Osteoblast (primary cell): ENCODE results near the gene MLXIP. TPM values are rescaled to one million over a fixed set of nuclear protein-coding genes. Genes with fewer than 3 reads are reported as not detected.
A peak's percentile ranks its signal among the peaks of the same experiment; 100 is the strongest.

Experiments
- DNase-seq: peaks from one replicate; pipeline ENCODE4 v3.0.0; 2011; ENCODE audit warnings: low spot score, mixed read lengths; ENCODE audit not compliant: insufficient read length; ENCODE audit errors: missing footprints
- H2AFZ ChIP-seq: 2 replicates; pipeline ENCODE4 v1.6.0; 2011; ENCODE audit warnings: mild to moderate bottlenecking, low read length
- H3K27ac ChIP-seq: 2 replicates; pipeline ENCODE4 v1.5.1; 2011; ENCODE audit warnings: mild to moderate bottlenecking, low read depth, low read length, moderate library complexity
- H3K27me3 ChIP-seq: 2 replicates; pipeline ENCODE4 v1.6.0; 2012; ENCODE audit warnings: mild to moderate bottlenecking, control low read depth, inconsistent platforms, low read length, moderate library complexity; ENCODE audit not compliant: insufficient read depth
- H3K36me3 ChIP-seq: 2 replicates; pipeline ENCODE4 v1.5.1; 2011; ENCODE audit warnings: mild to moderate bottlenecking, low read length, control low read depth, moderate library complexity; ENCODE audit not compliant: insufficient read depth
- H3K4me1 ChIP-seq: 2 replicates; pipeline ENCODE4 v1.5.1; 2011; ENCODE audit warnings: mild to moderate bottlenecking, low read length, control low read depth, moderate library complexity; ENCODE audit not compliant: insufficient read depth
- H3K4me2 ChIP-seq: 2 replicates; pipeline ENCODE4 v1.6.0; 2011; ENCODE audit warnings: mild to moderate bottlenecking, low read length; ENCODE audit not compliant: insufficient read depth
- H3K4me3 ChIP-seq: fragments of 200-600 bp; sonication (generic); 3 replicates; pipeline ENCODE4 v1.5.1; 2012; ENCODE audit warnings: mild to moderate bottlenecking, low read length, inconsistent platforms; ENCODE audit not compliant: insufficient read depth
- H3K79me2 ChIP-seq: 2 replicates; pipeline ENCODE4 v1.6.0; 2012; ENCODE audit warnings: mild to moderate bottlenecking, low read length, control low read depth, inconsistent platforms; ENCODE audit not compliant: insufficient read depth
- H3K9me3 ChIP-seq: 2 replicates; pipeline ENCODE4 v1.5.1; 2011; ENCODE audit warnings: low read depth, low read length, control low read depth
- H4K20me1 ChIP-seq: 2 replicates; pipeline ENCODE4 v1.6.0; 2012; ENCODE audit warnings: mild to moderate bottlenecking, low read length, control low read depth; ENCODE audit not compliant: insufficient read depth
- total RNA-seq: library from RNA; depleted of rRNA; stranded (reverse); fragments of >200 nt; gene quantifications from 2 replicates; pipeline ENCODE4 v1.2.3, GENCODE V29; 2012
- TF ChIP-seq, protein P1 (sequence below): IDR thresholded peaks from 2 replicates; pipeline ENCODE4 v1.5.1; 2011; ENCODE audit warnings: mild to moderate bottlenecking, low read depth, low read length, moderate library complexity; ENCODE audit errors: extremely low read depth

MLXIP gene
- total RNA-seq, 1 donor: 14.1 TPM

DNA sequence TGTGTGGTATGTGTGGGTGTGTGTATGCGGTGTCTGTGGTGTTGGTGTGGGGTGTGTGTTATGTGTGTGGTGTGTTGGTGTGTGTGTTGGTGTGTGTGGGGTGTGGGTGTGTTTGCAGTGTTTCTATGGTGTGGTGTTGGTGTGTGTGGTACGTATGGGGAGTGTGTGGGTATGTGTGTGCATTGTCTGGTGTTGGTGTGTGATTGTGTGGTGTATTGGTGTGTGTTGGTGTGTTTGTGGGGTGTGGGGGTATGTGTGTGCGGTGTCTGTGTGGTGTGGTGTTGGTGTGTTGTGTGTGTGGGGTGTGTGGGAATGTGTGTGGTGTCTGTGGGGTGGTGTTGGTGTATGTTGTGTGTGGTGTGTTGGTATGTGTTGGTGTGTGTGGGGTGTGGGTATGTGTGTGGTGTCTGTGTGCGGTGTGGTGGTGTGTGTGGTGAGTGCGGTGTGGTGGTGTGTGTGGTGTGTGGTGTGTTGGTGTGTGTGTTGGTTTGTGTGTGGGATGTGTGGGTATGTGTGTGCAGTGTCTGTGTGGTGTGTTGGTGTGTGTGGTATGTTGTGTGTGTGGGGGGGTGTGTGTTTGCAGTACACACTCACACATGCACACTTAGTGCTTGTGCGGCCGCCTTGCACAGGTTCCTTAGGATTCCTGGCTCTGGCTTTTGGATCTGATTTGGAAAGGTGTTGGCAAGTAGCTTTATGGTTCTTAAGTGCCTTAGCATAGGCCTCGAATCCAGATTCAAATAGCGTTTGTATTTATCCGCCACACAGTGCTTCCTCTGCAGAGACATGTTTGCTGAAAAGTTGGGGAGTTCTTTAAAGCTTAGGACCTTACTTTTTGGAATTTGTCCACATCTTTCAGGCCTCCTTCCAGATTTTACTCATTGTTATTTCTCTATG is 16.4 kb downstream of the MLXIP start:
- H2AFZ ChIP-seq: no peak overlapping the region
- H3K4me3 ChIP-seq: no peak overlapping the region
- no peaks in the 10 kb centered on the region for H3K36me3 ChIP-seq
- H3K4me2 ChIP-seq: no peak overlapping the region
- peaks cover 34% of the 10 kb centered on the region for H3K4me1 ChIP-seq
- TF ChIP-seq, protein P1, sequence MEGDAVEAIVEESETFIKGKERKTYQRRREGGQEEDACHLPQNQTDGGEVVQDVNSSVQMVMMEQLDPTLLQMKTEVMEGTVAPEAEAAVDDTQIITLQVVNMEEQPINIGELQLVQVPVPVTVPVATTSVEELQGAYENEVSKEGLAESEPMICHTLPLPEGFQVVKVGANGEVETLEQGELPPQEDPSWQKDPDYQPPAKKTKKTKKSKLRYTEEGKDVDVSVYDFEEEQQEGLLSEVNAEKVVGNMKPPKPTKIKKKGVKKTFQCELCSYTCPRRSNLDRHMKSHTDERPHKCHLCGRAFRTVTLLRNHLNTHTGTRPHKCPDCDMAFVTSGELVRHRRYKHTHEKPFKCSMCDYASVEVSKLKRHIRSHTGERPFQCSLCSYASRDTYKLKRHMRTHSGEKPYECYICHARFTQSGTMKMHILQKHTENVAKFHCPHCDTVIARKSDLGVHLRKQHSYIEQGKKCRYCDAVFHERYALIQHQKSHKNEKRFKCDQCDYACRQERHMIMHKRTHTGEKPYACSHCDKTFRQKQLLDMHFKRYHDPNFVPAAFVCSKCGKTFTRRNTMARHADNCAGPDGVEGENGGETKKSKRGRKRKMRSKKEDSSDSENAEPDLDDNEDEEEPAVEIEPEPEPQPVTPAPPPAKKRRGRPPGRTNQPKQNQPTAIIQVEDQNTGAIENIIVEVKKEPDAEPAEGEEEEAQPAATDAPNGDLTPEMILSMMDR: no peak
- H3K27me3 ChIP-seq: no peaks in the 10 kb centered on the region
- DNase-seq: no peak
- H3K27ac ChIP-seq: peak overlapping the region; percentile 40
- peaks cover 18% of the 10 kb centered on the region for H4K20me1 ChIP-seq
- no peaks in the 10 kb centered on the region for H3K9me3 ChIP-seq
- H3K79me2 ChIP-seq: peaks cover 81% of the 10 kb centered on the region

DNA sequence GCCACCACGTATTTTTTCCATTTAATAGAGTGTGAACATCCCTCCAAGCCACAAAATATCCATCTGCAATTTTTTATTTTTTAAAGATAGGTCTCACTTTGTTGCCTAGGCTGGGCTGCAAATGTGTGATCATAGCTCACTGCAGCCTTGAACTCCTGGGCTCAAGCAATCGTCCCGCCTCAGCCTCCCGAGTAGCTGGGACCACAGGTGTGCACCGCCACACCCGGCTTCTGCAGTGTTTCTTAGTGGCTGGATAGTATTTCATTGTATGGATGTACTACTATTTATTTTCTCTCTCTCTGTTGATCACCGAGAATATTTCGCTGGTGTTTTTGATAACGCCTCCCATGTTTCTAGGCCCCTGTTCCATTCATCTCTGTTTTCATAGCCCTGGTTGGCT is 17.5 kb downstream of the MLXIP start:
- H2AFZ ChIP-seq: no peak overlapping the region
- H3K36me3 ChIP-seq: no peaks in the 10 kb centered on the region
- no peak overlapping the region for H3K4me2 ChIP-seq
- DNase-seq: no peak
- H3K27ac ChIP-seq: no peak overlapping the region
- no peaks in the 10 kb centered on the region for H3K27me3 ChIP-seq
- no peak overlapping the region for H3K4me3 ChIP-seq
- peaks cover 24% of the 10 kb centered on the region for H3K4me1 ChIP-seq
- H3K9me3 ChIP-seq: no peaks in the 10 kb centered on the region
- TF ChIP-seq, protein P1: no peak
- H4K20me1 ChIP-seq: peaks cover 20% of the 10 kb centered on the region
- peaks cover 89% of the 10 kb centered on the region for H3K79me2 ChIP-seq

DNA sequence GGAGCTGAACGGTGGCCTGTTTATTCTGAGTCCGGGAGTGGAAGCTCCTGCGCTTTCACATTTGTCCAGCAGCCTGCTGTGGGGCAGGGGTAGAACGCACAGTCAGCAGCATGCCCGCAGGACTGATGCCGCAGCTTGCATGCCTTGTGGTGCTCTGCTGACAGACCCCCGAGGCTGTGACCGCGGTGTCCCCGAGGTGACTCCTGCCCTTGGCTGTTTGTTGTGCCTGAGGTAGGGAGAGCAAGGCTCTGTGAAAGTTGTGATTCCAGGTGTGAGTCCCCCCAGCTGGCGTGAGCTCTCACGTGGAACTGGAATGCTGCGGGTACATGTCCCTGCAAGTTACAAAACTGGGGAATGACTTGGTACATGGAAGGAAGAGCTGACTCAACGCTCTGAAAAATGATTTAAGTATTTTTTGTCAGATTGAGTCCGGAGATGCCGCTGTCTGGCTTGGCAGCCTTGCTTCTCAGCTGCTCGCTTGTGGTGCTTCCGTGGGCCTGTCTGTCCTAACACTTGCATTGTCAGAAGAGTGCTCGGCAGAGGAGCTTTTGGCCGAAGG is 18.1 kb downstream of the MLXIP start:
- Histone ChIP-seq H3K4me1 (peaks cover 19% of the 10 kb centered on the region), H3K9me3 (no peaks in the 10 kb centered on the region), H3K79me2 (peaks cover 89% of the 10 kb centered on the region), H3K4me3 (no peak overlapping the region), H4K20me1 (peaks cover 20% of the 10 kb centered on the region), H3K36me3 (no peaks in the 10 kb centered on the region), H3K4me2 (no peak overlapping the region), H3K27me3 (no peaks in the 10 kb centered on the region), H2AFZ (no peak overlapping the region), H3K27ac (peak overlapping the region; percentile 52)
- no peak for DNase-seq
- TF ChIP-seq, protein P1: no peak

DNA sequence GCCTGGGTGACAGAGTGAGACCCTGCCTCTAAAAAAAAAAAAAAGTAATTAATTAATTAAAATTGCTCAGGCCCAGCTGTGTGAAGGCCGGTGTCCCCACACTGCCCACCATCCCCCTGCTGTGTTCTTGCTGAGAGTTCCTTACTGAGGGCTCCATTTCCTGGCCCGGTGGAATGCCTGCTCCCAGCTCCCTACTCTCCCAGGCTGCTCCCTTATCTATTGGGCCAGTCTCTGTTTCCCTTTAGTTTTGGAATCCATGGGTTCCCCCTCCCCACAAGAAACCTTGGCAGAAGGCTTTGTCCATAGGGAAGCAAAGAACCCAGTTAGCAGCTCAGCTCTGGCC is 19.0 kb downstream of the MLXIP start:
- H3K79me2 ChIP-seq: peaks cover 87% of the 10 kb centered on the region
- DNase-seq: no peak
- peak overlapping the region; percentile 68 for H3K27ac ChIP-seq
- no peaks in the 10 kb centered on the region for H3K27me3 ChIP-seq
- H3K9me3 ChIP-seq: no peaks in the 10 kb centered on the region
- no peak overlapping the region for H2AFZ ChIP-seq
- H3K4me1 ChIP-seq: peaks cover 17% of the 10 kb centered on the region
- no peak overlapping the region for H3K4me2 ChIP-seq
- no peak overlapping the region for H3K4me3 ChIP-seq
- TF ChIP-seq, protein P1: no peak
- no peaks in the 10 kb centered on the region for H3K36me3 ChIP-seq
- H4K20me1 ChIP-seq: peaks cover 20% of the 10 kb centered on the region
